Osteoblast (primary cell): ENCODE measurements around the gene TBC1D10A. TPM values are rescaled to one million over a fixed set of nuclear protein-coding genes. Genes with fewer than 3 reads are reported as not detected.

Source experiments
- DNase-seq: peaks from one replicate; pipeline ENCODE4 v3.0.0; 2011; ENCODE audit warnings: low spot score, mixed read lengths; ENCODE audit not compliant: insufficient read length; ENCODE audit errors: missing footprints
- H2AFZ ChIP-seq: 2 replicates; pipeline ENCODE4 v1.6.0; 2011; ENCODE audit warnings: mild to moderate bottlenecking, low read length
- H3K27ac ChIP-seq: 2 replicates; pipeline ENCODE4 v1.5.1; 2011; ENCODE audit warnings: mild to moderate bottlenecking, low read depth, low read length, moderate library complexity
- H3K27me3 ChIP-seq: 2 replicates; pipeline ENCODE4 v1.6.0; 2012; ENCODE audit warnings: mild to moderate bottlenecking, control low read depth, inconsistent platforms, low read length, moderate library complexity; ENCODE audit not compliant: insufficient read depth
- H3K36me3 ChIP-seq: 2 replicates; pipeline ENCODE4 v1.5.1; 2011; ENCODE audit warnings: mild to moderate bottlenecking, low read length, control low read depth, moderate library complexity; ENCODE audit not compliant: insufficient read depth
- H3K4me1 ChIP-seq: 2 replicates; pipeline ENCODE4 v1.5.1; 2011; ENCODE audit warnings: mild to moderate bottlenecking, low read length, control low read depth, moderate library complexity; ENCODE audit not compliant: insufficient read depth
- H3K4me2 ChIP-seq: 2 replicates; pipeline ENCODE4 v1.6.0; 2011; ENCODE audit warnings: mild to moderate bottlenecking, low read length; ENCODE audit not compliant: insufficient read depth
- H3K4me3 ChIP-seq: fragments of 200-600 bp; sonication (generic); 3 replicates; pipeline ENCODE4 v1.5.1; 2012; ENCODE audit warnings: mild to moderate bottlenecking, low read length, inconsistent platforms; ENCODE audit not compliant: insufficient read depth
- H3K79me2 ChIP-seq: 2 replicates; pipeline ENCODE4 v1.6.0; 2012; ENCODE audit warnings: mild to moderate bottlenecking, low read length, control low read depth, inconsistent platforms; ENCODE audit not compliant: insufficient read depth
- H3K9me3 ChIP-seq: 2 replicates; pipeline ENCODE4 v1.5.1; 2011; ENCODE audit warnings: low read depth, low read length, control low read depth
- H4K20me1 ChIP-seq: 2 replicates; pipeline ENCODE4 v1.6.0; 2012; ENCODE audit warnings: mild to moderate bottlenecking, low read length, control low read depth; ENCODE audit not compliant: insufficient read depth
- CTCF ChIP-seq: IDR thresholded peaks from 2 replicates; pipeline ENCODE4 v1.5.1; 2011; ENCODE audit warnings: mild to moderate bottlenecking, low read depth, low read length, moderate library complexity; ENCODE audit errors: extremely low read depth
- total RNA-seq: library from RNA; depleted of rRNA; stranded (reverse); fragments of >200 nt; gene quantifications from 2 replicates; pipeline ENCODE4 v1.2.3, GENCODE V29; 2012

TBC1D10A gene
- total RNA-seq, 1 donor = 32.9 TPM

DNA sequence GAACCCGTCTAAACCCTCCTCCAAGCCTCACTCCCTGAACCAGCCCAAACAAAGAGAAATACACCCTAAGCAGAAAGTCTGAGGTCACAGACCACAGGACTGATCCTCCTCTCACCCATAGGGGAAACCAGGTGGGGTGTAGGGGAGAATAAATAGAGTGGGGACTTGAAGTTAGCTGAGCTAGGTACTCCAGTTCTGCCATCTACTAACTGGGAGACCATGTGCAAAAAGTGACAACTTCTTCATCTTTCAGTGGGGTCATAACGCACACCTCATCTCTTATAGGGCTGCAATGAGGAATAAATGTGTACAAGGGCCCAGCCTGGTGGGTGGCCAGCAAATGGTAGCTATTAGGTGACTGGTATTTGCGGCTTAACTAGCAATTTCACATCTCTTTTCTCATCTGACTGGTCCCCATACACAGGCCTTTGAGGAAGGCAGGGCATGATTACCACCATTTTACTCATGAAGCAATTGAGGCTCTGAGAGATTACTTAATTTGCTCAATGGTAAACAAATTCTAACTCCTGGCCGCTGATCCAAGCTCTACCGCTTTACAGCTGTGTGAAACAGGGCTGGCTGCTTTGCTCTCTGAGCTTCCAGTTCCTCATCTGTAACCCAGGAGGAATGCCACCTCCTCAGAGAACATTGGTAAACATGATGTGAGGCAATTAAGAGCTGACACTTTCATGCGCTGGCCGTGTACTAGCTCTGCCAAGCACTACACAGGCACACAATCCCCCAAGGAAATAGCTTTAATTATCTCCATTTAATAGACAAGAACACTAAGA is 16.6 kb downstream of the TBC1D10A start:
- Histone ChIP-seq H3K79me2 (peaks cover 86% of the 10 kb centered on the region), H3K4me1 (peaks cover 66% of the 10 kb centered on the region), H3K9me3 (no peaks in the 10 kb centered on the region), H3K4me2 (peak overlapping the region; percentile 69), H4K20me1 (peaks cover 87% of the 10 kb centered on the region), H3K27ac (peak overlapping the region; percentile 72), H3K36me3 (no peaks in the 10 kb centered on the region), H2AFZ (no peak overlapping the region), H3K27me3 (no peaks in the 10 kb centered on the region), H3K4me3 (no peak overlapping the region)
- TF ChIP-seq CTCF = no peak
- peak; percentile 74 for DNase-seq

DNA sequence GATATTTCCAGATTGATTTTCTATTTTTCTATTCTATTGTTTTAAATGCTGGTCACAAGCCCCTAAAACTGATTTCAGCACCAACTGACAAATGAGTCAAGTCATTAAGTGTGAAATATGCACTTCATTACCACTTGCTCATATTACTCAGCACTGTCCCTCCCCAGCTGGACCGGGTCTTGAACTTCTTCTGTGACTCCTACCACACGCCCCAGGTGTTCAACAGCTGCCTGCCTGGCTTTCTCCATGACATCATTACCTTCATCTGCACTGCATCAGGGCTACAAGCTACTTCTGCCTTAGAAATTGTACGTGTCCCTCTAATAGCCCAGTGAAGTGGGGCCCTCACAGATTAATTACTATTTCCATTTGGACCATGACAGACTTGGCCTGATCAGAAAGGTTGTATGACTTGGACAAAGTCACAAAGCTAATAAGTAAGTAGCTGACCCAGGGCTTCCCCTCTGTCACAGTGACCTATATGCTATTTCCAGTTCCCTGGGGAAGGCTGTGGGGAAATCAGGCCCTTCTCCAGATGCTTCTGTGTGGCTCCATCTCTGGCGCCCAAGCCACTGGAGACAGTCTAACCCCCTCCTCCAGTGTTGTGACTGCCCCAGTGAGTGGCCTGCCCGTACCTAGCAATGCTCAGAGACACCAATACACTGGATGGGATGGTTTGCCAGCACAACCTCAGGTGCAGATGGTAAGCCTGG is 18.1 kb downstream of the TBC1D10A start:
- H3K36me3 ChIP-seq = peaks cover 7% of the 10 kb centered on the region
- no peak for TF ChIP-seq CTCF
- DNase-seq = peak; percentile 70
- no peak overlapping the region for H3K4me2 ChIP-seq
- H3K4me1 ChIP-seq = peaks cover 68% of the 10 kb centered on the region
- no peak overlapping the region for H3K27ac ChIP-seq
- H2AFZ ChIP-seq = no peak overlapping the region
- peaks cover 91% of the 10 kb centered on the region for H4K20me1 ChIP-seq
- no peaks in the 10 kb centered on the region for H3K27me3 ChIP-seq
- peaks cover 86% of the 10 kb centered on the region for H3K79me2 ChIP-seq
- H3K9me3 ChIP-seq = no peaks in the 10 kb centered on the region
- H3K4me3 ChIP-seq = no peak overlapping the region

- DNase-seq = no peak
- H3K79me2 ChIP-seq = peaks cover 88% of the 10 kb centered on the region
- no peaks in the 10 kb centered on the region for H3K9me3 ChIP-seq
- peaks cover 96% of the 10 kb centered on the region for H4K20me1 ChIP-seq
- H3K4me3 ChIP-seq = no peak overlapping the region
- peaks cover 66% of the 10 kb centered on the region for H3K4me1 ChIP-seq
- no peaks in the 10 kb centered on the region for H3K27me3 ChIP-seq
- peaks cover 13% of the 10 kb centered on the region for H3K36me3 ChIP-seq
- no peak overlapping the region for H3K27ac ChIP-seq
- no peak overlapping the region for H2AFZ ChIP-seq
- TF ChIP-seq CTCF = no peak
- H3K4me2 ChIP-seq = no peak overlapping the region
These were observed 18.6 kb downstream of the TBC1D10A start for GRCh38 chr22:30308093-30308492.

GRCh38 chr22:30307041-30307574 is 19.6 kb downstream of the TBC1D10A start:
- Histone ChIP-seq H3K27ac (no peak overlapping the region), H3K4me1 (peaks cover 62% of the 10 kb centered on the region), H2AFZ (no peak overlapping the region), H3K9me3 (no peaks in the 10 kb centered on the region), H4K20me1 (peaks cover 94% of the 10 kb centered on the region), H3K27me3 (no peaks in the 10 kb centered on the region), H3K4me2 (no peak overlapping the region), H3K79me2 (peaks cover 91% of the 10 kb centered on the region), H3K4me3 (no peak overlapping the region), H3K36me3 (peaks cover 15% of the 10 kb centered on the region)
- no peak for TF ChIP-seq CTCF
- no peak for DNase-seq
